HG03432 (cell line): ENCODE results near the gene LEUTX.

Source experiments
- ATAC-seq: cut with Tn5 transposase; IDR thresholded peaks from one replicate; pipeline ENCODE4 v1.9.1; 2021; ENCODE audit warnings: mild to moderate bottlenecking, moderate library complexity; ENCODE audit not compliant: unreplicated experiment

LEUTX gene

GRCh38 chr19:39820696-39821095 lies 42.0 kb downstream of the LEUTX start:
- no peak for ATAC-seq

GRCh38 chr19:39823686-39824085 lies 45.0 kb downstream of the LEUTX start:
- no peak for ATAC-seq

- peak; percentile 89 for ATAC-seq
These were observed 45.8 kb downstream of the LEUTX start for GRCh38 chr19:39824143-39825092.

GRCh38 chr19:39825093-39825463 lies 46.4 kb downstream of the LEUTX start:
- no peak for ATAC-seq

GRCh38 chr19:39825531-39826076 lies 47.0 kb downstream of the LEUTX start:
- no peak for ATAC-seq

GRCh38 chr19:39826311-39826945 lies 47.8 kb downstream of the LEUTX start:
- ATAC-seq: no peak

GRCh38 chr19:39827216-39827615 lies 48.6 kb downstream of the LEUTX start:
- no peak for ATAC-seq

- no peak for ATAC-seq
These were observed 49.5 kb downstream of the LEUTX start for GRCh38 chr19:39828015-39828653.

- no peak for ATAC-seq
These were observed 50.0 kb downstream of the LEUTX start for GRCh38 chr19:39828654-39829032.

GRCh38 chr19:39829702-39830275 lies 51.1 kb downstream of the LEUTX start:
- ATAC-seq: no peak

- ATAC-seq: no peak
These were observed 51.8 kb downstream of the LEUTX start for GRCh38 chr19:39830406-39830805.

GRCh38 chr19:39830847-39831246 lies 52.2 kb downstream of the LEUTX start:
- no peak for ATAC-seq

- no peak for ATAC-seq
These were observed 53.0 kb downstream of the LEUTX start for GRCh38 chr19:39831679-39832078.

GRCh38 chr19:39832341-39833083 lies 53.9 kb downstream of the LEUTX start:
- ATAC-seq: no peak

- ATAC-seq: no peak
These were observed 54.5 kb downstream of the LEUTX start for GRCh38 chr19:39833160-39833463.

- ATAC-seq: peak; percentile 83
These were observed 55.0 kb downstream of the LEUTX start, which contains the start of gene DYRK1B for GRCh38 chr19:39833464-39834286. Gene DYRK1B (minus strand): TSS chr19:39834162. CDS start chr19:39831867, 2,295 bp downstream.

GRCh38 chr19:39834287-39834841 lies 55.7 kb downstream of the LEUTX start:
- no peak for ATAC-seq
